Measurements from ENCODE around the gene ERP29.
A peak's percentile ranks its signal among the peaks of the same experiment; 100 is the strongest.
"Not testable (repeated sequence)": the region's sequence is repeated elsewhere in the genome, so short reads cannot be mapped to it uniquely, and the experiment has no call there.

The ERP29 gene

GRCh38 chr12:112012775-112013600 lies at the start of gene ERP29, which contains the start of gene TMEM116:
TSS of gene ERP29 (plus strand) at chr12:112013426. CDS start at chr12:112013466, 40 bp downstream.
TSS of gene TMEM116 (minus strand) at chr12:112013165. CDS start at chr12:112005270, 7,895 bp downstream.
- peak; percentile 96 for DNase-seq

- DNase-seq, result no peak
These were observed 48.3 kb upstream of the ERP29 start for GRCh38 chr12:111964935-111965334.

- DNase-seq, result no peak
These were observed 41.4 kb upstream of the ERP29 start for GRCh38 chr12:111971800-111972199.

GRCh38 chr12:111975161-111975931 lies 37.9 kb upstream of the ERP29 start:
- no peak for DNase-seq

- no peak for DNase-seq
These were observed 36.9 kb upstream of the ERP29 start for GRCh38 chr12:111976291-111976690.

GRCh38 chr12:111976860-111977259 lies 36.4 kb upstream of the ERP29 start:
- no peak for DNase-seq

GRCh38 chr12:111978545-111978944 lies 34.7 kb upstream of the ERP29 start:
- no peak for DNase-seq

- no peak for DNase-seq
These were observed 32.6 kb upstream of the ERP29 start for GRCh38 chr12:111980598-111980997.

GRCh38 chr12:111981987-111982386 lies 31.2 kb upstream of the ERP29 start:
- DNase-seq, result no peak

- no peak for DNase-seq
These were observed 28.4 kb upstream of the ERP29 start for GRCh38 chr12:111984820-111985219.

- DNase-seq, result no peak
These were observed 21.7 kb upstream of the ERP29 start for GRCh38 chr12:111991535-111991934.

- no peak for DNase-seq
These were observed 21.3 kb upstream of the ERP29 start for GRCh38 chr12:111991946-111992345.

GRCh38 chr12:111992464-111992863 lies 20.8 kb upstream of the ERP29 start:
- no peak for DNase-seq

GRCh38 chr12:111993292-111994150 lies 19.7 kb upstream of the ERP29 start:
- no peak for DNase-seq

- DNase-seq, result not testable (repeated sequence)
These were observed 18.8 kb upstream of the ERP29 start for GRCh38 chr12:111994211-111995111.

- DNase-seq, result no peak
These were observed 17.3 kb upstream of the ERP29 start for GRCh38 chr12:111995782-111996480.

GRCh38 chr12:111997300-111997699 lies 15.9 kb upstream of the ERP29 start:
- no peak for DNase-seq

- no peak for DNase-seq
These were observed 15.2 kb upstream of the ERP29 start for GRCh38 chr12:111998015-111998414.

- not testable (repeated sequence) for DNase-seq
These were observed 14.1 kb upstream of the ERP29 start for GRCh38 chr12:111999129-111999528.

GRCh38 chr12:112000820-112001219 lies 12.4 kb upstream of the ERP29 start:
- DNase-seq, result no peak

GRCh38 chr12:112001576-112001975 lies 11.7 kb upstream of the ERP29 start:
- DNase-seq, result no peak
